Measurements from ENCODE around the gene RNF208.

- TF ChIP-seq POLR2A (IDR thresholded peaks at IDR 0.05; ENCODE audit: low read length) (no peak), GATA1 (IDR thresholded peaks at IDR 0.05; ENCODE audit: low read depth, low read length) (no peak)
Observed at GRCh38 chr9:137252555-137253506, 30.8 kb upstream of the RNF208 start.
